IMR-90 (cell line): ENCODE data around the gene NUP43. TPM values are rescaled to one million over a fixed set of nuclear protein-coding genes. Genes with fewer than 3 reads are reported as not detected.
A peak's percentile ranks its signal among the peaks of the same experiment; 100 is the strongest.

ENCODE experiments used
- ATAC-seq: fragments of 200-7000 bp; cut with Tn5 transposase; 2 replicates; pipeline ENCODE4 v1.9.1; 2020; ENCODE audit warnings: low read depth, mild to moderate bottlenecking, moderate library complexity
- BruUV-seq: library from RNA; stranded (reverse); fragments of 400-500 nt; replicated peaks from 2 replicates; lab custom pipeline; 2021; lab: Mats Ljungman, UMichigan
- CTCF ChIA-PET: fragments of 300-600 bp; formaldehyde crosslinking; extraction: SDS; loops from one replicate; lab custom pipeline; 2021; ENCODE audit warnings: antibody characterized with exemption; lab: Yijun Ruan, JAX
- POLR2A ChIA-PET: fragments of 300-600 bp; sonication (Branson Sonifier 250); formaldehyde crosslinking; loops from one replicate; lab custom pipeline; 2022; ENCODE audit warnings: antibody characterized with exemption; ENCODE audit not compliant: unreplicated experiment; lab: Charles Lee
- DNase-seq: peaks from one replicate; pipeline ENCODE4 v3.0.0; 2013
- H2AFZ ChIP-seq: replicated peaks from 2 replicates; pipeline ENCODE3; 2013; ENCODE audit warnings: low read length, mild to moderate bottlenecking; ENCODE audit not compliant: poor library complexity
- H2AK5ac ChIP-seq: 2 replicates; pipeline ENCODE4 v1.6.1; 2013; ENCODE audit warnings: low read depth, low read length, inconsistent platforms
- H2AK9ac ChIP-seq: replicated peaks from 2 replicates; pipeline ENCODE3; 2013; ENCODE audit warnings: mild to moderate bottlenecking, low read depth, low read length, moderate library complexity; ENCODE audit not compliant: poor library complexity
- H2BK120ac ChIP-seq: 2 replicates; pipeline ENCODE4 v1.6.1; 2013; ENCODE audit warnings: low read depth, low read length, inconsistent platforms
- H2BK15ac ChIP-seq: 3 replicates; pipeline ENCODE4 v1.6.1; 2013; ENCODE audit warnings: low read depth, low read length, inconsistent platforms
- H2BK20ac ChIP-seq: 2 replicates; pipeline ENCODE4 v1.6.1; 2013; ENCODE audit warnings: low read depth, mild to moderate bottlenecking, inconsistent platforms, low read length, moderate library complexity
- H2BK5ac ChIP-seq: 2 replicates; pipeline ENCODE4 v1.6.1; 2013; ENCODE audit warnings: mild to moderate bottlenecking, low read depth, low read length, inconsistent platforms; ENCODE audit not compliant: poor library complexity, severe bottlenecking
- H3K14ac ChIP-seq: replicated peaks from 2 replicates; pipeline ENCODE4 v1.6.1; 2013; ENCODE audit warnings: low read depth, low read length, inconsistent platforms
- H3K18ac ChIP-seq: 2 replicates; pipeline ENCODE4 v1.6.1; 2013; ENCODE audit warnings: low read depth, low read length, control low read depth
- H3K23ac ChIP-seq: 2 replicates; pipeline ENCODE4 v1.6.1; 2013; ENCODE audit warnings: low read depth, low read length, inconsistent platforms
- H3K27ac ChIP-seq: 2 replicates; pipeline ENCODE4 v1.5.1; 2013; ENCODE audit warnings: mild to moderate bottlenecking, control low read depth, low read length; ENCODE audit not compliant: insufficient read depth
- H3K27me3 ChIP-seq: 2 replicates; pipeline ENCODE4 v1.6.1; 2013; ENCODE audit warnings: low read length; ENCODE audit not compliant: control insufficient read depth, insufficient read depth
- H3K36me3 ChIP-seq: 2 replicates; pipeline ENCODE4 v1.6.1; 2013; ENCODE audit warnings: low read length, mixed read lengths; ENCODE audit not compliant: control insufficient read depth, insufficient read depth
- H3K4ac ChIP-seq: 2 replicates; pipeline ENCODE4 v1.6.1; 2013; ENCODE audit warnings: low read depth, low read length, inconsistent platforms
- H3K4me1 ChIP-seq: 2 replicates; pipeline ENCODE4 v1.6.1; 2013; ENCODE audit warnings: low read length, mixed read lengths; ENCODE audit not compliant: control insufficient read depth, insufficient read depth
- H3K4me2 ChIP-seq: 2 replicates; pipeline ENCODE4 v1.6.1; 2013; ENCODE audit warnings: low read depth, mild to moderate bottlenecking, control low read depth, low read length, moderate library complexity
- H3K4me3 ChIP-seq: 2 replicates; pipeline ENCODE4 v1.5.1; 2013; ENCODE audit warnings: low read depth, mild to moderate bottlenecking, control low read depth, low read length, moderate library complexity; ENCODE audit not compliant: insufficient read depth
- H3K56ac ChIP-seq: 2 replicates; pipeline ENCODE4 v1.6.1; 2013; ENCODE audit warnings: low read length, inconsistent platforms; ENCODE audit not compliant: insufficient read depth; ENCODE audit errors: extremely low read depth
- H3K79me1 ChIP-seq, 2 experiments: 2 replicates each; pipeline ENCODE4 v1.6.1; 2013; ENCODE audit warnings: low read length in 2 of 2, inconsistent platforms in 1 of 2, low read depth in 1 of 2
- H3K9ac ChIP-seq: 2 replicates; pipeline ENCODE4 v1.6.1; 2013; ENCODE audit warnings: low read depth, low read length, control low read depth
- H3K9me1 ChIP-seq: 2 replicates; pipeline ENCODE4 v1.6.1; 2013; ENCODE audit warnings: low read length, inconsistent platforms; ENCODE audit not compliant: insufficient read depth
- H3K9me3 ChIP-seq: 2 replicates; pipeline ENCODE4 v1.6.1; 2013; ENCODE audit warnings: low read length; ENCODE audit not compliant: control insufficient read depth, insufficient read depth
- H4K20me1 ChIP-seq: 2 replicates; pipeline ENCODE4 v1.6.1; 2013; ENCODE audit warnings: low read length, inconsistent platforms; ENCODE audit not compliant: insufficient read depth
- H4K5ac ChIP-seq: 2 replicates; pipeline ENCODE4 v1.6.1; 2013; ENCODE audit warnings: mild to moderate bottlenecking, low read depth, low read length, control low read depth
- H4K8ac ChIP-seq, 2 experiments: 2 replicates each; pipeline ENCODE4 v1.6.1; 2013; ENCODE audit warnings: low read depth in 2 of 2, low read length in 2 of 2, control low read depth in 1 of 2, inconsistent platforms in 1 of 2
- H4K91ac ChIP-seq: 2 replicates; pipeline ENCODE4 v1.6.1; 2013; ENCODE audit warnings: low read depth, low read length, inconsistent platforms; ENCODE audit not compliant: insufficient read depth
- CEBPB ChIP-seq: IDR thresholded peaks from 2 replicates; pipeline ENCODE4 v1.6.1; 2012; ENCODE audit warnings: low read depth, low read length, improper control_type of control experiment
- WGBS, 2 experiments: methylation state at CpG; one replicate each; pipeline versions ENCODE4 v1.1.5 to v1.1.7; 2013; ENCODE audit warnings: missing lambda C conversion rate in 2 of 2; ENCODE audit not compliant: insufficient read length in 1 of 2; ENCODE audit errors: extremely low coverage in 2 of 2; 5-methylcytosine and 5-hydroxymethylcytosine counted together
- dilution Hi-C: fragments of 300-500 bp; cut with HindIII; formaldehyde crosslinking; loops from one replicate; pipeline ENCODE4 v1.14.3; 2018; ENCODE audit warnings: low sequenced_read_pairs; ENCODE audit not compliant: unreplicated experiment
- in situ Hi-C: fragments of 300-500 bp; cut with MboI; formaldehyde crosslinking; loops from 3 replicates; pipeline ENCODE4 v1.14.3; 2019; ENCODE audit warnings: low sequenced_read_pairs, inconsistent platforms, mixed read lengths
- intact Hi-C: fragments of 100-400 bp; cut with micrococcal nuclease; formaldehyde crosslinking; loops from 2 replicates; pipeline ENCODE4 v1.10.0; 2022
- polyA plus RNA-seq, 3 experiments: library from polyadenylated mRNA; depleted of rRNA; stranded (reverse); fragments of >200 nt; gene quantifications; 2 replicates each; pipeline ENCODE4 v1.2.3, GENCODE V29; 2012; ENCODE audit warnings: low replicate concordance in 1 of 3
- total RNA-seq: library from RNA; depleted of rRNA; stranded (reverse); fragments of >200 nt; gene quantifications from 2 replicates; pipeline ENCODE4 v1.2.3, GENCODE V29; 2012
- TF ChIP-seq, protein P1 (sequence below): conservative IDR thresholded peaks from 2 replicates; pipeline ENCODE4 v1.5.1; 2012; ENCODE audit warnings: mild to moderate bottlenecking, low read depth, low read length, improper control_type of control experiment

The NUP43 gene
- total and polyA plus RNA-seq, 2 of the 4 experiments (the other 2 are of a cell fraction) = 14.2 to 40.5 TPM

DNA sequence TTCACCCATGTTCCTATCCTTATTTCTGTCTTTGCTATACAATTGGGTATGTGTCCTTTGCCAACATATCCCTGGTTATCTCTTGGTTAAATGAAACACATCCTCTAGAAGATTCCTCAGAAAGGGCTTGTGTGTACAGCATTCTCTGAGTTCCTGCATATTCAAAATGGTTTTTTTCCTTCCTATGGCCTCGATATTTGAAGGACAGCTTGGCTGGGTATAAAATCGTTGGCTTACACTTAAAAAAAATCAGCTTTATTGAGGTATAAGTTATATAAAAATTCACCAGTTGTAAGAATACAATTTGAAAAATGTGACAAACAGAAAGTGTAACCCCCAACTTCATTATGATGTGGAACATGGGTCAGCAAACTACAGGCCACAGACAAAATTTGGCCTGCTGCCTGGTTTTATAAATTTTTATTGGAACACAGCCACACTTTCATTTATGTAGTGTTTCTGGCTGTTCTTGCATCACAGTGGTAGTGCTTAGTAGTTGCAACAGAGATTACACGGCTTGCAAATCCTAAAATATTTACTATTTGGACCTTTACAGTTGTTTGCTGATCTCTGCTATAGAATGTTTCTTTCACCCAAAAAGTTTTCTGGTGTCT, 19.9 kb upstream of the NUP43 start:
- no peak overlapping the region for H3K14ac ChIP-seq
- H3K27me3 ChIP-seq = no peaks in the 10 kb centered on the region
- dilution Hi-C loops = no loop called here
- H4K20me1 ChIP-seq = no peaks in the 10 kb centered on the region
- no peaks in the 10 kb centered on the region; the same call in 1 of the 2 replicates for H3K9me1 ChIP-seq
- no peak overlapping the region for H4K91ac ChIP-seq
- no peak overlapping the region for H2BK20ac ChIP-seq
- H4K8ac ChIP-seq = no peak overlapping the region
- peaks cover 15 to 30% of the 10 kb centered on the region in 2 experiments for H3K79me1 ChIP-seq
- no peak overlapping the region for H2BK120ac ChIP-seq
- ATAC-seq = peak; percentile 17; the same call in 1 of the 2 replicates
- ChIA-PET CTCF (no interaction called here), POLR2A (no interaction called here)
- no peak overlapping the region for H3K27ac ChIP-seq
- no peak overlapping the region for H3K4me2 ChIP-seq
- no peak overlapping the region for H3K23ac ChIP-seq
- no peak overlapping the region for H2BK5ac ChIP-seq
- no peak overlapping the region for H2AK9ac ChIP-seq
- DNase-seq = peak; percentile 61
- TF ChIP-seq CEBPB = peak; percentile 80
- TF ChIP-seq, protein P1, sequence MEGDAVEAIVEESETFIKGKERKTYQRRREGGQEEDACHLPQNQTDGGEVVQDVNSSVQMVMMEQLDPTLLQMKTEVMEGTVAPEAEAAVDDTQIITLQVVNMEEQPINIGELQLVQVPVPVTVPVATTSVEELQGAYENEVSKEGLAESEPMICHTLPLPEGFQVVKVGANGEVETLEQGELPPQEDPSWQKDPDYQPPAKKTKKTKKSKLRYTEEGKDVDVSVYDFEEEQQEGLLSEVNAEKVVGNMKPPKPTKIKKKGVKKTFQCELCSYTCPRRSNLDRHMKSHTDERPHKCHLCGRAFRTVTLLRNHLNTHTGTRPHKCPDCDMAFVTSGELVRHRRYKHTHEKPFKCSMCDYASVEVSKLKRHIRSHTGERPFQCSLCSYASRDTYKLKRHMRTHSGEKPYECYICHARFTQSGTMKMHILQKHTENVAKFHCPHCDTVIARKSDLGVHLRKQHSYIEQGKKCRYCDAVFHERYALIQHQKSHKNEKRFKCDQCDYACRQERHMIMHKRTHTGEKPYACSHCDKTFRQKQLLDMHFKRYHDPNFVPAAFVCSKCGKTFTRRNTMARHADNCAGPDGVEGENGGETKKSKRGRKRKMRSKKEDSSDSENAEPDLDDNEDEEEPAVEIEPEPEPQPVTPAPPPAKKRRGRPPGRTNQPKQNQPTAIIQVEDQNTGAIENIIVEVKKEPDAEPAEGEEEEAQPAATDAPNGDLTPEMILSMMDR = no peak
- in situ Hi-C loops = no loop called here
- no peak overlapping the region for H3K9ac ChIP-seq
- H3K4me3 ChIP-seq = no peak overlapping the region
- H3K4ac ChIP-seq = no peak overlapping the region
- intact Hi-C loops = no loop called here
- no peak overlapping the region for H3K18ac ChIP-seq
- 0 out of 2 replicates have a peak, but pooled peaks cover 3% of the 10 kb centered on the region for H3K9me3 ChIP-seq
- H3K4me1 ChIP-seq = no peaks in the 10 kb centered on the region
- TSS peak; percentile 25 for BruUV-seq
- no peak overlapping the region for H2BK15ac ChIP-seq
- no peak overlapping the region for H2AFZ ChIP-seq
- H2AK5ac ChIP-seq = no peak overlapping the region
- no CpG with 5 or more reads among the region's 3 CpGs for WGBS, 2 experiments
- no peak overlapping the region for H4K5ac ChIP-seq
- H3K56ac ChIP-seq = no peak overlapping the region
- H3K36me3 ChIP-seq = peaks cover 5% of the 10 kb centered on the region; the same call in 1 of the 2 replicates
